HG03175 (cell line): ENCODE measurements around the gene ZC3H12C.
A peak's percentile ranks its signal among the peaks of the same experiment; 100 is the strongest.

Source experiments
- ATAC-seq: cut with Tn5 transposase; IDR thresholded peaks from one replicate; pipeline ENCODE4 v1.9.1; 2021; ENCODE audit warnings: mild to moderate bottlenecking, moderate library complexity; ENCODE audit not compliant: unreplicated experiment

ZC3H12C gene

GRCh38 chr11:110076371-110076965 is 16.7 kb upstream of the ZC3H12C start:
- no peak for ATAC-seq

- peak; percentile 23 for ATAC-seq
These were observed 15.8 kb upstream of the ZC3H12C start for GRCh38 chr11:110077346-110077745.

- ATAC-seq: peak; percentile 95
These were observed 15.3 kb upstream of the ZC3H12C start for GRCh38 chr11:110077831-110078325.

GRCh38 chr11:110078923-110079544 is 14.2 kb upstream of the ZC3H12C start:
- no peak for ATAC-seq

GRCh38 chr11:110079726-110080125 is 13.5 kb upstream of the ZC3H12C start:
- no peak for ATAC-seq

- ATAC-seq: no peak
These were observed 11.5 kb upstream of the ZC3H12C start for GRCh38 chr11:110081462-110082376.

- ATAC-seq: no peak
These were observed 10.3 kb upstream of the ZC3H12C start for GRCh38 chr11:110082899-110083298.

GRCh38 chr11:110085255-110085838 is 7.8 kb upstream of the ZC3H12C start:
- ATAC-seq: no peak

GRCh38 chr11:110086892-110087309 is 6.3 kb upstream of the ZC3H12C start:
- no peak for ATAC-seq

- no peak for ATAC-seq
These were observed 5.2 kb upstream of the ZC3H12C start for GRCh38 chr11:110087812-110088534.

- ATAC-seq: no peak
These were observed 4.5 kb upstream of the ZC3H12C start for GRCh38 chr11:110088535-110089344.

- peak; percentile 44 for ATAC-seq
These were observed 3.4 kb upstream of the ZC3H12C start for GRCh38 chr11:110089617-110090282.

- ATAC-seq: no peak
These were observed 2.6 kb upstream of the ZC3H12C start for GRCh38 chr11:110090466-110091026.

GRCh38 chr11:110092111-110092514 is 1.1 kb upstream of the ZC3H12C start:
- no peak for ATAC-seq

- peak; percentile 18 for ATAC-seq
These were observed 460 bp downstream of the ZC3H12C start for GRCh38 chr11:110093407-110094297.

GRCh38 chr11:110094298-110095285 is 1.4 kb downstream of the ZC3H12C start:
- ATAC-seq: no peak

- ATAC-seq: no peak
These were observed 2.4 kb downstream of the ZC3H12C start for GRCh38 chr11:110095554-110095953.
